HG02571 (cell line): Measurements from ENCODE around the gene CUX1.
"Not testable (repeated sequence)": the region's sequence is repeated elsewhere in the genome, so short reads cannot be mapped to it uniquely, and the experiment has no call there.

Experiments used
- ATAC-seq: cut with Tn5 transposase; IDR thresholded peaks from one replicate; pipeline ENCODE4 v1.9.1; 2021; ENCODE audit warnings: mild to moderate bottlenecking, moderate library complexity; ENCODE audit not compliant: unreplicated experiment

Gene CUX1

GRCh38 chr7:101869026-101869900 is 51.8 kb downstream of the CUX1 start:
- no peak for ATAC-seq

- ATAC-seq, result no peak
Observed at GRCh38 chr7:101869901-101870290, 52.5 kb downstream of the CUX1 start.

DNA sequence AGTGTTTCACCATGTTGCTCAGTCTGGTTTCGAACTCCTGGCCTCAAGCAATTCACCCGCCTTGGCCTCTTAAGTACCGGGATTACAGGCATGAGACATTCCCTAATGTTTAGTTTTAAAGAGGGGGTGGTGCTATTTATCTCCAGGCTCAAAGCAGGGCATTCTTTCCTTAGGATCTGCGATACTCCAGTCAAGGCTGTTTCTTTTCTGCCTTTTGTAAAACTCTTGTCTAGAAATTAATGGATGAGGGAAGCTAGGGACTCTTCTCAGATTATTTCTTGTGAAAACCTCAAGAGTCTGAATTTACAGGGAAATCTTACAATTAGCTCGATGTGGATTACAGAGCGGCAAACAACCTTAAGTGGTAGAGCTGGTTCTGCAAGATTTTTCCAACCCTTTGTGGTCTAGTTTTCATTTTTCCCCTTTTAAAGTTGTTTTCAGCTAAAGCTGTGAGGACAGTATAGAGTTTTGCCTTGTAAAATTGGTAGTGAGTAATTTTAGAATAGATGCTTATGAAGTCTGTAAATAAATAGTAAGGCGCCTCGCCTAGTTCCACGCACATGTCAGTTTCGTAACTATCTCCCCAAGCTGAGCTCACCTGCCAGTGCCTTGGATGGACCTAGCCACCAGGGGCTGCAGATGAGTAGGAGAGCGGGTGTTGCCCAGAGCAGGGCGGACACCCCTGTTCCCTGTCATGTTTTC is 53.1 kb downstream of the CUX1 start:
- ATAC-seq, result no peak

DNA sequence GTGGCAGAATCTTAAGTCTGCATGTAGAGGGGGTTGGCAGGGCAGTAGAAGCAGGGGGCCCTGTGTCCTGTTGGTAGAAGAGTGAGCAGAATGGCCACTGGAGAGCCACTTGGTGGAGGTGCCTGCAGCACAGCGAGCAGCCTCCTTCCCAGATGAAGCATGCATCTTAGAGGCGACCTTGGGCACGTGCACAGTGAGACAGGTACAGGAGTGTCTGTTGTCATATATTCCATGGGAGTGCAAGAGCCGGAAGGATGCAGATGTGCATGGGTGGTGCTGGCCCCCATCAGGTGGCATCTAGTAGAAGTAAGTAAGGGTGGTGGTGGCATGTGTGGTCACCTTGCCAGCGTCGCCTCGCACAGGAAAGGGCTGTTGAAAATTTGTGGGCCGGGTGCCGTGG is 53.9 kb downstream of the CUX1 start:
- ATAC-seq, result no peak

- no peak for ATAC-seq
Observed at GRCh38 chr7:101874028-101874427, 56.6 kb downstream of the CUX1 start.

GRCh38 chr7:101875283-101875846 is 57.9 kb downstream of the CUX1 start:
- no peak for ATAC-seq

DNA sequence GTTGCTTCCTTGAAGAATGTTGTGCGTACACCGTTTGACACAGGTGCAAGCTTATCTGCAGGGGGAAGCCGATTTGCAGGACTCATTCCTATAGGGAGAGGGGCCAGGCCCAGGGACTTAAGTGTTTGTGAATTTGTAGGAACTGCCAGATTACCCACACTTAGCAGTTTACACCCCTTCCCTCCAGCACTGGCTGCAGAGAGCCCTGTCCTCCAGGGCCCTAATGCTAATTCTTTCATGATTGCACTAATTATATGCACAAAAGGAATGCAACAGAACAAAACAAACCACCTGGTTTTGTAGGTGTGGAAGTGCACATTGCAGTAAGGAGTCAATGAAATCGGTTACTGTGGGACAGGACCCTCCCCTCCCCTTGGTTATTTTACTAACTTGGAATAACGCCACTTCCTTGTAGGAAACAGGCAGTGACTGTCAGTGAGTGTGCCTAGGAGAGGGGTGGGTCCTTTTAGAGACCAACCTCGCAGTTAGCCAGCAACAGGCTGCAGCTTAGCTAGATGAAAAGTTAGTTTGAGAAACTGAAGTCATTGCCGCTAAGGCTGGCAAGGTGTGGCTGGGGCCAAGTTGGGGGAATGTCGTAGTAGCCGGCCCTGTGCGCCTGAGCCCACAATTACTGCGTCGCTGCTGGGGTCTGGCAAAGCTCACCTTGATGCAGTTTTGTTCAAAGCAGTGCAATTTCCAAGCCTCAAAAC is 60.6 kb downstream of the CUX1 start:
- ATAC-seq, result no peak

DNA sequence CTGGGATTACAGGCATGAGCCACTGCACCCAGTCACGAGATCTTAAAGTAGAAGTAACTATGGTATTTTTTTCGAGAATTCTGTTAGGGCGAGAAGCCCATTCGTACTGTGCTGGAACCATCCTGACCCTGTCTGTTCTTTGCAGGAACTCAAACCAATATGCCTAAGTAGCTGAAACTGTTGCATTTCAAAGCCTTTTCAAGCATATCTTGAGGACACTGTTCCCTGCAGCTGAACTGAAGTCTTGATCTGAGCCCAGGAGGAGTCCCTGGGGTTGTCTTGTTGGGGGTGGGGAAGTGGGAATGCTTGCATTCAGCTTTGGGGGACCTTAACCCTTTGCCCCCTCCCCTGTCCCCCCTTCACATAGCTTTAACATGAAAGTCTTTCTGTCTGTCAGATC is 61.5 kb downstream of the CUX1 start:
- ATAC-seq, result no peak

DNA sequence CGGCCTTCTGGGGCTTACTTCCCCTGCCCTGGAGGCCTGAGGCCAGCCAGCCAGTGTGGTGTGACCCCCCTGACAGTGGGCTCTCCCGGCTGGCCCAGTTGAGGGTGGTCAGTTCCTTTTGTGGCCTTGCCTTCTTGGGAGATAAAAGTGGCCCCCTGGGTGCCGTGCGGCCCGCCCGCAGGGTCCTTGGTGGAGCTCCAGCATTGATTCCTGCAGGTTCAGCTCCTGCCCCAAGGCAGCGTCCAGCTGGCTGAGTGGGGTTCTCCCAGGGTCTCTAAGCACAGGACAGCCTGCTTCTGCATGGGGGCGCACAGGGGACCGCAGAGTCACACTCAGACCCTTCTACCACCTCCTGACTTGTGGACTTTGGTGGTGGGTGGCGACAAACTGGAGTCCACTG is 62.1 kb downstream of the CUX1 start:
- ATAC-seq, result no peak

DNA sequence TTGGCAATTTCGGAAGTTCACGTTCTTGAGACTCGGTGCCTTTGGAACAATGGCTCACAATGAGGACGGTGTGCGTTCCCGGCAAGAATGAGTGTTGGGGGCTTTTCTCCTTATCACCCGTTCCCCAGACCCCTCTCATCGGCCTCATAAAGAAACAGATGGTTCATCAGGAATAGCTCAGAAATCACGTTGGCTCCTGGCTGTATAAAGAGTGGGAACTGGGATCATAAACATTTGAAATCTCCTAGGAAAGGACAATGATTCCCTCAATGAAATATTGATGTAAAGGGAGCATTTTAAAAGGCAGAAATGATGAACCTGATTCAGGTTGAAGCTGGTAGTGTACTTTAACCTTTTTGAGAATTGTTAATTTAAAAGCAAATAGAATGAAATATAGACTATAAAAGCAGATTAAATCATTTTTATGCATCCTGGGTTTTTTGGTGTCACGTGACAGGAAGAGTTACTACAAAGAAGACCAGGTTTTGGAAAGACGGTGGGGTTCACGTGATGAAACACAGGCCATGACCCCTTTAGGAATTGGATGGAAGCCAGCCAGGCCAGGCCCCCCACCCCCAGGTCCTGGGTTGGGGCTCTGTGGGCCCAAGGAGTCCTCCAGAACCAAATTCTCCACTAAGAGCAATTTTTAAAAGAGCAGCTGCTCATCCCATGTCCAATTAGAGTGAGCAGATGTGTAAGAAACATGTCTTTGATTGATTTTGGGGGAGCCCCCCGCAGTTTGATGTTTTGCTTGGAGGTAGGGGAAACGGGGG is 63.0 kb downstream of the CUX1 start:
- ATAC-seq, result no peak

- no peak for ATAC-seq
Observed at GRCh38 chr7:101882005-101882421, 64.6 kb downstream of the CUX1 start.

DNA sequence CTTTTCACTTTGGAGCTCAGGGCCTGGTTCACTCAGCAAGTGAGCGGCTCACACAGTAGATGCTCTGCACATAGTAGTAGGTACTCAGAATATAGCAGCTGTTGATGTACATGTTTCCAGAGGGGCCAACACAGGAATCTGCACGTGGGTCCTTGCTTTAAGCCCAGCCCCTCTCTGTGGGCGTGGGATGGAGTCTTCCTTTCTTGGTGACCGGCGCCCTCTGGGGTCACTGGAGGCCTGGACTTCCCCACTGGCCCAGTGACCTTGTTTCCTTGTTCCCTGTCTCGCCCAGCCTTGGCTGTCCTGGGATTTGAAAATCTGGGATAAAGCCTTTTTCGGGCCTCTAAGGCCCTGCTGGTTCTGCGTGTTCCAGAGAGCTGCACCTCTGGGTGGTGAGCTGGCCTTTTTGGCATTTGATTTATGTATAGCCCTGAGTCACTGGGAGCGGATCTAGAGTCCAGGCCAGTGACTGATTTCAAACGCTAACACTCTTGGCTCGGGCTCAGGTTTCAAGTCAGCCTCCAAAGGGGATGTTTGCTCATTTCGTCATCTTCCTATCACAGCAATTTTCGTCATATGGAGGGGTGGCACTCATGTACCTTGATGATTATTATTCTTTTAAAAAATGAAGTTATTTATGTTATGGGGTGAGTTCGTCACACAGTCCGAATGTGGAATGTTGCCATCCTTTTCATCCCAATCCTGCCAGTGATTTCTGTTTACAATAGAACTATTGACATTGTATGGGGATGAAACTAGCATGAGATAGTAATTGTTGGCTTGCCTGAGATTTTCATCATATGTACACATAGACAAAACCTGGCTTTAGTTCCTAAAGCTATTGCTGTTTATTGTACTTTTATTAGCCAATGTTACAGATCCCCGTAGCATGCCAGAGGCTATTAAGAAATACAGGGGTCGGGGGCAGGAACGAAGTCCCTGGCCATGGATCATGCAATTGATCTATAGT is 65.5 kb downstream of the CUX1 start:
- ATAC-seq, result no peak

- no peak for ATAC-seq
Observed at GRCh38 chr7:101884671-101885596, 67.5 kb downstream of the CUX1 start.

DNA sequence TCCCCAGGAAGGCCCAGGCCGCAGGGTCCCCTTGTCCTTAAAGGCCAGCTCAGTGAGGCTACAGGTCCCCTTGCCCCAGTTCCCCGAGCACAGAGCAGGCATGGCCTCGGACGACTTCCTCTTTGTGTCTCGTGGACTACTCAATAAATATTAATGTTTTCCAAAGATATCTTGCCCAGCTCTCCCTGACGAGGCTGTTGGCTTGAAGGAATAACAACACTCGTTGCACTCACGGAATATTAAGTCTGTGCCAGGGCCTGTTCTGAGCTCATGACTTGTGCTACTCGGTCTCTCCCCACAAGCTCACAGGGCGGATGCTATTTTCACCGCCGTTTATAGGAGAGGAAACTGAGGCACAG is 68.2 kb downstream of the CUX1 start:
- ATAC-seq, result no peak

GRCh38 chr7:101887352-101887751 is 69.9 kb downstream of the CUX1 start:
- ATAC-seq, result not testable (repeated sequence)

DNA sequence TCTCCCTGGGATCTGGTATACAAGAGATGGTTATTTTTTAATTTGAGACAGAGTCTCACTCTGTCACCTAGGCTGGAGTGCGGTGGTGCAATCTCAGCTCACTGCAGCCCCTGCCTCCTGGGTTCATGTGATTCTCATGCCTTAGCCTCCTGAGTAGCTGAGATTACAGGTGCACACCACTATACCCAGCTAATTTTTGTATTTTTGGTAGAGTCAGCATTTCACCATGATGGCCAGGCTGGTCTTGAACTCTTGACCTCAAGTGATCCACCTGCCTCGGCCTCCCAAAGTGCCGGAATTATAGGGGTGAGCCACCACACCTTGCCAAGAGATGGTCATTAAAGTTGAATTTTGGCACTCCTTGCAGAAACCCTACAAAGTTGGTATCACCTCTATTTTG is 71.1 kb downstream of the CUX1 start:
- ATAC-seq, result not testable (repeated sequence)

DNA sequence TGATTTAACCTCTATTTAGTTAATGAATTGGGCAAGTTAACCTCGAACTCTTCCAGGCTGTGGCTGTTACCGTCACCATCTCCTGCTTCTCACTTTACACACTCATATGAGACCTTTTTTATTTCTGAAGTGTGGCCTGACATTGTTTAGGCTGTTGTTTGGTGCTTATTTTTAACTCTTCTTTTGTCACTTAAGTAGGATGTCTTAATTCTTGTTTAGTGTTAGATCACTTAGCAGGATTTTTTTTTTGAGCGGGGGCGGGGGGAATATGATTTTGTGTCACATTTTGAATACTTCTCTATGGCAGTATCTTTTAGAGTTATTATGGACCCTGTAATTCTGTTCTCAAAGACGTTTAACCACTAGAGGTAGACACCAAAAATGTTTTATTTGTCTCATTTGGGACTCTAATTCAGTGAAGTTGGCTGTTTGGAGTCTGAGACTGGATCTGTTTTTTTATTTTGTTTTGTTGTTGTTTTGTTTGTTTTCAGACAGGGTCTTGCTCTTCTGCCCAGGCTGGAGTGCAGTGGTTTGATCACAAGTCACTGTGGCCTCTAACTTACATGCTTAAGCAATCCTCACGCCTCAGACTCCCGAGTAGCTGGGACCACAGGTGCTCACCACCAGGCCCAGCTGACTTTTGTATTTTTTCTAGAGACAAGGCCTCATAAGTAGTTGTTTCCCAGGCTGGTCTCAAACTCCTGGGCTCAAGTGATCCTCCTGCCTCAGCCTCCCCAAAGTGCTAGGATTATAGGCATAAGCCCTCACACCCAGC is 73.5 kb downstream of the CUX1 start:
- no peak for ATAC-seq
